HG03064 (cell line): ENCODE data around the gene NAALADL2.
"Not testable (repeated sequence)": the region's sequence is repeated elsewhere in the genome, so short reads cannot be mapped to it uniquely, and the experiment has no call there.

Source experiments
- ATAC-seq: cut with Tn5 transposase; IDR thresholded peaks from one replicate; pipeline ENCODE4 v1.9.1; 2021; ENCODE audit warnings: low read depth; ENCODE audit not compliant: unreplicated experiment

NAALADL2 gene

DNA sequence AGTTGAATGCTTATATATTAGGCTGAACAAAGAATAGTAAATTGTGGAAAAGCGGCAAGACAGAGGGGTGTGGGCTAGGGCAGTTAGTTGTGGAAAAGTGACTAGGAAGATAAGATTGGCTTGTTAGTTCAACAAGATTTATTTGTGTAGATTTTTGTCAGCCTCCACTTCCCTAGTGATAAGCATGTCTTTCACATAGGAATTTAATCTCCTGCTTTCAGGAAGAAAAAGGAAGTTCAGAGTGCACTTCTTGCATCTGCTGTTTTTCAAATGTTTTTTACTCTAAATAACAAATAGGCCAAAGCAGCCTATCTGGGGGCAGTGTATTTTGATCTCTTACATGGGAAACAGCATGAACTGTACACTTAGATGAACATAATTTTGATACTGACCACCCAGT is 919.9 kb downstream of the NAALADL2 start:
- ATAC-seq: no peak

DNA sequence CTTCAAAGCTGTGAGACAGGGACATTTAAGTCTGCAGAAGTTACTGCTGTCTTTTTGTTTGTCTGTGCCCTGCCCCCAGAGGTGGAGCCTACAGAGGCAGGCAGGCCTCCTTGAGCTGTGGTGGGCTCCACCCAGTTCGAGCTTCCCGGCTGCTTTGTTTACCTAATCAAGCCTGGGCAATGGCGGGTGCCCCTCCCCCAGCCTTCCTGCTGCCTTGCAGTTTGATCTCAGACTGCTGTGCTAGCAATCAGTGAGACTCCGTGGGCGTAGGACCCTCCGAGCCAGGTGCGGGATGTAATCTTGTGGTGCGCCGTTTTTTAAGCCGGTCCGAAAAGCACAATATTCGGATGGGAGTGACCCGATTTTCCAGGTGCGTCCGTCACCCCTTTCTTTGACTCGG is 928.0 kb downstream of the NAALADL2 start:
- not testable (repeated sequence) for ATAC-seq

DNA sequence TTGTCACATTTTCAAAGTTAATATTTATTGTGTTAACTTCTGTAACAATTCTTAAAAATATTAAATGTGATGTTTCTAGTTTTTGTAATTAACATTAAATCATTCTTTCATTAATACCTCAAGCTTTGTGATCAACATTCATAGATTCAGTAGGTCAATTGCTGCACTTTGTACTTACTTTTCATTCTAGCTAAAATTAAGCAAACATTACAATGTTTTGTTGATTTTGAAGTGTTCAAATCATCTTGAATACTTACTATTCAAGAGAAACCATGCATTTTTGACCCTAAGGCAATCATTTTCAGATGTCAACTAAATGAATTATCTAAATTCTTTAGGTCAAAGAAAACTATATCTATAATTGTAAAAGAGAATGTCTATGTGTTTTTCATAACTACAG is 933.1 kb downstream of the NAALADL2 start:
- ATAC-seq: no peak

DNA sequence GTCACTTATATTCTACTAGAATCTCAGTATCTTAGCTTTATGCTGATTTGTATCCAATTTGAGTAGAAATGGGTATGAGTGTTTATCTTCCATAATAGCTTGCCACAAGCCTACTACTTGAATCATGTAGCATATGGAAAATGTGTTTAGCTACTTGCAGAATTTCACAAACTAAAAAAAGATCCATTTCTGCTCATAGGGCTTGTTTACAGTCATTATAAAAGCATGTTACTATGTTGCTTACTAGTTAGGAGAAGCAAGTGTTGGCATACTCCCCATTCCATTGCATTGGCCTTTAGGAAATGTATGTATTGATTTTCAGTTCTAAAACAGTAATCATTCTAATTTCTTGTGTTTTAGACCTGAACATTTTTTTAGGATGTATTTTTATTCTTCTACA is 939.2 kb downstream of the NAALADL2 start:
- ATAC-seq: no peak

DNA sequence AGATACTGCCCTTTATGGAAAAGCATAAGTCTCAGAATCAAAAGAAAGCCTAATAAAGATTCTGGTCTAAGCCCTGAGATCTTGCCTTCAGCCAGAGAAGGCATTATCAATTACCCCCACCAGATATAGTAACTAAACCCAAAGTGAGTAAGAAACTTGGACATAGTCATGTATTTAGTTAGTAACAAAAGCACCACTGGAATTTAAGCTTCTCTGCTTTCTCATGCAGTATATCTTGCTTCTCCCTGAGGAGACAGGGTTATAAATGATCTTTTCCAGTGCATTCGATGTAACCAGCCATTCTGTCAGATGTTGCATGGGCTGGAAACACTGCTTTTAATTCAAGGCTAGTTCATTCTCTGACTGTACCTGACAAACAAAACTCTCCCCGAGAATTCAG is 946.7 kb downstream of the NAALADL2 start:
- no peak for ATAC-seq

DNA sequence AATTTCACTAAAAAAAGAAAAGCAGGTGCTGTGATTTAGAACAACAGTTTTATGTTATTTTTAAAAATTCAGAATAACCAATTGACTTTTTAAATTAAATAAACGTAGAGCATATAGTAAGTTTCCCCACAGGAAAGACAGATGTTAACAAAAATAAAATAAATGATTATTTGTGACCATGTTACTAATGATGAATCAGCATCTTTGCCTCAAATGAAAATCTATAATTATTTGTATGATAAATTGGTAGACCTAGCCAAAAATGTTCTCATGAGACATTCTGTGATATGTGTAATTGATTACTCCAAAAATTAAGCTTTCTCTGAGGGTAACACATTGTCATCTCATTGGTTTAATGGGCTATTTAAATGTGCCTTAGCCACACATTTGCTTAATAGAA is 948.0 kb downstream of the NAALADL2 start:
- no peak for ATAC-seq

DNA sequence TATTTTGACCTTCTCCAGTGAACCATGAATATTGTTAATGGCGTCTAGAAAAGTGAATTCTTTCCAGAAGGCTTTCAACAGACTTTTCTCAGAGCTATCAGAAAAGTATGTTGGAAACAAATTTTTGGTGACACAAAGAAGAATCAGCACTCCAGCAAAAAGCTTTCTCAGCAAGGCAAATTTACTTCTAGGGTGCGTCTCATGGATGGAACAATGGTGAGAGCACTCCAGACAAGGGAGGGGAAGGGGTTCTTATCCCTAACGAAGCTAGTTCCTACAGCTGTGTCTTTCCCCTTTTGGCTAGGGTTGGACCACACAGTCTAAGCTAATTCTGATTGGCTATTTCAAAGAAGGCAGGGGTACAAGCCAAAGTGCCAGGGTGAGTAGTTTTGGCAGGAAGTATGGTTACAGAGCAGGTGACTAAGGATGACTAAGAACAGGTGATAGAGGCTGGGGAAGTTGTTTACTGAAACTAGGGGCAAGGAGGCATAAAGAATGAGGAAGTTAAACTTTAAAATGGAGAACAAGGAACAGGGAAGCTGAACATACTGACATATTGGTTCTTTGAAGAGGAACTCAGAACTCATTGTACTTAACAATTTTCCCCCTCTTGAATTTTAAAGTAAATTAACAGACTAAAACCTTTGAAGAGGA is 959.8 kb downstream of the NAALADL2 start:
- ATAC-seq: no peak

DNA sequence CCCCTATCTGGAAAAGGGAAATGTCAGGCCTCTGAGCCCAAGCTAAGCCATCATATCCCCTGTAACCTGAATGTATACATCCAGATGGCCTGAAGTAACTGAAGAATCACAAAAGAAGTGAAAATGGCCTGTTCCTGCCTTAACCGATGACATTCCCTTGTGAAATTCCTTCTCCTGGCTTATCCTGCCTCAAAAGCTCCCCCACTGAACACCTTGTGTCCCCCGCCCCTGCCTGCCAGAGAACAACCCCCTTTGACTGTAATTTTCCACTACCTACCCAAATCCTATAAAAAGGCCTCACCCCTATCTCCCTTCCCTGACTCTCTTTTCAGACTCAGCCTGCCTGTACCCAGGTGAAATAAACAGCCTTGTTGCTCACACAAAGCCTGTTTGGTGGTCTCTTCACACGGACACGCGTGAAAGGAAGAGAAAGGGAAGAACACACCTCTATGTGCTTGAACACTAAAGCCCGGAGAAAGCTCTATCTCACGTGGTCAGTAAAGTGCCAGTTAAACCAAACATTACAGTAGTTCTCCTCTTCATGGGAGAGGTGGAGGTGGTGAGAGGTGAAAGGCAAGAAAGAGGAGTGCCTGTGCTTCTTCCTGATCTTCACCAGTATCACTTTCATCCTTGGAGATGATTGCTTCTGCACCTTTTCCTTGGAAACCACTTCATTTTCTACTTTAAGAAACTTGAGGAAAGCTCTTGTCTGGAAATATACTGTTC is 963.8 kb downstream of the NAALADL2 start:
- ATAC-seq: not testable (repeated sequence)

DNA sequence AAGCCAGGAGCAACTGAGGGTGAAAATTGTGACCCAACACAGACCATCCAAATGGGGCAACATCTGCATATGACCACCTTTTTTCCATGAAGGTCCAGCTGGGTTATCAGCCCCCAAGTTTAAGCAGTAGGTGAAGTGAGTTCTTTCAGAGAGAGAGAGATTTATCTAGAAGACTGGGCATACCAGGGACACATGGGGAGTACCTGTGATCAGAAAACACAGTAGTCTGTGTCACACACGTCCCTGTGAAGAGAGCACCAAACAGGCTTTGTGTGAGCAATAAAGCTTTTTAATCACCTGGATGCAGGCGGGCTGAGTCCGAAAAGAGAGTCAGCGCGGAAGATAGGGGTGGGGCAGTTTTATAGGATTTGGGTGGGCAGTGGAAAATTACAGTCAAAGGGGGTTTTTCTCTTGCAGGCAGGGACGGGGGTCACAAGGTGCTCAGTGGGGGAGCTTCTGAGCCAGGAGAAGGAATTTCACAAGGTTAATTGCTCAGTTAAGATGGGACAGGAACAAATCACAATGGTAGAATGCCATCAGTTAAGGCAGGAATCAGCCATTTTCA is 966.0 kb downstream of the NAALADL2 start:
- ATAC-seq: not testable (repeated sequence)

DNA sequence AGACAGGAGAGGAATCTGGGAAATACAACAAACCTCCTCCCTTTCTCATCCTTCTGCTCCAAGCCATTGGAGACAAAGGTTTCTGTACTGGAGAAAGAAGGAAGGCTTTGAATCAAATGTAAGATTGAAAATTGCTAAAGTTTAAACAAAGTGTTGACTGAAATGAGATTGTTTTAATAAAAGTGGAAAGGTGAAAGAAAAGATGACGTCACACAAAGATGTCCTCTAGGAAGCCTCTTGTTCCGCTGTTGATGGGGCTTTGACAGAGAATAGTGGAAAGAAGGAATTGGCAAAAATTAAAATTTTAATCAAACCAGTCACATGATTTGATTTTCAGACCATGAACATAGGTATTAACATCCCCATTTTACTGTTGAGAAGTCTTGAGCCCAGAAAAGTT is 967.6 kb downstream of the NAALADL2 start:
- no peak for ATAC-seq

DNA sequence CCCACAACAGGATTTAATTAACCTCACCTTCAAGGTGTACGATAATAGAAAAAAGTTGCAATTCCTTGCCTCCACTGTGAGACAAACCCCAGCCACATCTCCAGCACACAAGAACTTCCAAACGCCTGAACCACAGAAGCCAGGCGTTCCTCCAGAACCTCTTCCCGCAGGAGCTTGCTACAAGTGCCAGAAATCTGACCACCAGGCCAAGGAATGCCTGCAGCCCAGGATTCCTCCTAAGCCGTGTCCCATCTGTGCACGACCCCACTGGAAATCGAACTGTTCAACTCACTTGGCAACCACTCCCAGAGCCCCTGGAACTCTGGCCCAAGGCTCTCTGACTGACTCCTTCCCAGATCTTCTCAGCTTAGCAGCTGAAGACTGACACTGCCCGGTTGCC is 970.7 kb downstream of the NAALADL2 start:
- not testable (repeated sequence) for ATAC-seq

DNA sequence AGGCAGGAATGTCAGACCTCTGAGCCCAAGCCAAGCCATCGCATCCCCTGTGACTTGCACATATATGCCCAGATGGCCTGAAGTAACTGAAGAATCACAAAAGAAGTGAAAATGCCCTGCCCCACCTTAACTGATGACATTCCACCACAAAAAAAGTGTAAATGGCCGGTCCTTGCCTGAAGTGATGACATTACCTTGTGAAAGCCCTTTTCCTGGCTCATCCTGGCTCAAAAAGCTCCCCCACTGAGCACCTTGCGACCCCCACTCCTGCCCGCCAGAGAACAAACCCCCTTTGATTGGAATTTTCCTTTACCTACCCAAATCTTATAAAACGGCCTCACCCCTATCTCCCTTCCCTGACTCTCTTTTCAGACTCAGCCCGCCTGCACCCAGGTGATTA is 976.6 kb downstream of the NAALADL2 start:
- not testable (repeated sequence) for ATAC-seq

DNA sequence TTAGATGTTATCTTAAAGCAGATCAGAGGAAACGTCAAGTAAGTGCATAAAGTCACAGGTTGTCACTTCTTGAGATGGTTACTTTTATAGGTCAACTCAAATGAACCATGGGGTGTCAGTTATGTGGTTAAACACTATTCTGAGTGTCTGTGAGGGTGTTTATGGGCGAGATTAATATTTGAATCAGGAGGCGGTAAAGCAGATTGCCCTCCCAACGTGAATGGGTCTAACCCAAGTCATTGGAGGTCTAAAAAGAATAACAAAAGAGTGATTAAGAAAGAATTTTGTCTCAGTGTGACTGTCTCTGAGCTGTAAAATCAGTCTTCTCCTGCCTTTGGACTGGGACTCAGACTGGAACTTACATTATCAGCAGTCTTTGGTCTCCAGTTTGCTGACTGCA is 977.5 kb downstream of the NAALADL2 start:
- no peak for ATAC-seq

DNA sequence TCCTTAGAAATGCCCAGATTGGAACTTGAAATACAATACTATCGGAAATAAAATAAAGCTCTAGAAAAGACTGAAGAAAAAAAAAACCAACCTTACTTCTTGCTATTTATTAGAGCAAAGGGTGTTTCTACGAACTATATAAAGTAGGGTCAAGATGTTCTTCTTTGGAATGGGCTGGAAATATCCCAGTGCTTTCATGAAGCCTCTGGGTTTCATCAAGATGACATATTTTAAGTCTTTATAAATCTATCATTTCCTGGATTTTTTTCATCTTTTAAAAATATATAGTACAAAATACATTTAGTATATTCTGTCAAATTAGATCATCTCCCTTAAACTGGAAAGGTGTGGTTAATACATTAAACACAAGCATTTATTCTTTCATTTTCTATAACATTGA is 978.8 kb downstream of the NAALADL2 start:
- no peak for ATAC-seq

DNA sequence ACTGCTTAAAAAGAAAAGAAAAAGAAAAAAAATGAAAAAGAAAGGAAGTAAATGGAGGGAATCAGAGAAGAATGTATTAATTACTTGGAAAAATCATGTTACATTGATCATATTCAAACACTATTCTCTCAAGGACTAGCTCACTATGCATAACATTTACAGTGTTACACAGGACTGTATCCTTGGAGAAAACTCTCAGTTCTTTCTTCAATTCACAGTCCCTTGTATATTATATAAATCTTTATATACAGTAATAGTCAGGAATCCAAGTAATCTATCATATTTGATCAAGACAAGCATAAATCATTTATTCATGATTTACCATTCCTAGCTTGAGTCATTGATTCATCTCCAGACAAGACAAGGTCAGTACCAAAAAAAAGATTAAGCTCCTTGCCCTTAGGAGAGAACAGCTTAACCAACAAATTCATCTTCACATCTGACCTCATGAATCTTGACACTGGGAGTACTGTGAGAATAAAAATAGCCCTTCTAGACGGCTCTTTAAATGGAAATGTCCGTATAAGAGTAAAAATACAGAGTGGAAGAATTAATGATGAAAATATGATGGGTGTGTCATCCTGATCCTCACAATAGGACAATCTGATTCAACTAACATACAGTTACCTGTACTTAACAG is 980.4 kb downstream of the NAALADL2 start:
- no peak for ATAC-seq

DNA sequence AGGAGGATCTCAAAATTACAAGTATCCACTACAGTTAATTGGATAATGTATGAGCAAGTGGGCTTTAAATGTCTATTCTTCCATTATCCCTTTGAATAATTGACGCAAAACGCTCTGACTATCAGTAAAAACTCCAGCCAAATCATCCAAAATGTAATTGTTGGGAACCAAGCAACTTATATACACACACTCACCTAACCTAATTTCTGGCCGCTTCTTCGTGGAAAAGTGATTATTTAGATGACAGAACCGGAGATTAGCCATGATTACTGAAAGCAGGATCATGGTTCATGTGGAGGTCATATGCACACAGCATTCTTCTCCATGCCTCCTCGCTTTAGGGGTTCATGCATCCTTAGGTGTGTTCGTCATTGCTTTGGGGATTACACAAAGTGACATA is 992.4 kb downstream of the NAALADL2 start:
- no peak for ATAC-seq

DNA sequence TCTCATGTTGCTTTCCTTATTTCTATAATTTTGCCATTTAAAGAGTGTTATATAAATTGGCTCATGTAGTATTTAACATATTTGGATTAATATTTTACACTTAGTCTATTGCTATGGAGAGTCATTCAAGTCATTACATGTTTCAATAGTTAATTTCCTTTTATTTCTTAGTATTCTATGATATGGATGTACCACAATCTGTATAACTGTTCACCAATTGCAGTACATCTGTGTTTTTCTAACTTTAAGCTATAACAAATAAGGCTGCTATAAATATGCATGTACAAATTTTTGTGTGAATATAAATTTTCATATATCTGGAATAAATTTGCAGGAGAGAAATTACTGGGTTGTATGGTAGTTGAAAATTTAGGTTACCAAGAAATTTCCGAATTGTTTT is 993.4 kb downstream of the NAALADL2 start:
- ATAC-seq: no peak

DNA sequence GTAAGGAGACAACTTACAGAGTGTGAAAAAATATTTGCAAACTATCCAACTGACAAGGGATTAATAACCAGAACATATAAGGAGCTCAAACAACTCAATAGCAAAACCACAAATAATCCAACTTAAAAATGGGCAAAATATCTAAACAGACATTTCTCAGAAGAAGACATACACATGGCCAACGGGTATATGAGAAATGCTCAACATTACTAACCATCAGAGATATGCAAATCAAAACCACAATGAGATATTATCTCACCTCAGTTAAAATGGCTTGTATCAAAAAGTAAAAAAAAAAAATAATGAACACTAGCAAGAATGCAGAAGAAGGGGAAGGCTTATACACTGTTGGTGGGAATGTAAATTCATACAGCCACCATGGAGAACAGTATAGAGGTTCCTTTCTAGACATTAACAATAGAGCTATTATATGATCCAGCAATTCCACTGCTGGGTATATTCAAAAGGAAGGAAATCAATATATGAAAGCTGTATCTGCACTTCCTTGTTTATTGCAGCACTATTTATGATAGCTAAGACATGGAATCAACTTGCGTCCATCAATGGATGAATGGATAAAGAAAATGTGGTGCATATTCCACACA is 998.6 kb downstream of the NAALADL2 start:
- no peak for ATAC-seq
